GM20431 (cell line): Measurements from ENCODE around the gene LTBP1.
"Not testable (repeated sequence)": the region's sequence is repeated elsewhere in the genome, so short reads cannot be mapped to it uniquely, and the experiment has no call there.

ENCODE experiments used
- in situ Hi-C: fragments of 300-500 bp; cut with MseI, MboI; formaldehyde crosslinking; loops from one replicate; pipeline ENCODE4 v1.15.0; 2020; ENCODE audit warnings: low sequenced_read_pairs; ENCODE audit not compliant: unreplicated experiment

LTBP1 gene

DNA sequence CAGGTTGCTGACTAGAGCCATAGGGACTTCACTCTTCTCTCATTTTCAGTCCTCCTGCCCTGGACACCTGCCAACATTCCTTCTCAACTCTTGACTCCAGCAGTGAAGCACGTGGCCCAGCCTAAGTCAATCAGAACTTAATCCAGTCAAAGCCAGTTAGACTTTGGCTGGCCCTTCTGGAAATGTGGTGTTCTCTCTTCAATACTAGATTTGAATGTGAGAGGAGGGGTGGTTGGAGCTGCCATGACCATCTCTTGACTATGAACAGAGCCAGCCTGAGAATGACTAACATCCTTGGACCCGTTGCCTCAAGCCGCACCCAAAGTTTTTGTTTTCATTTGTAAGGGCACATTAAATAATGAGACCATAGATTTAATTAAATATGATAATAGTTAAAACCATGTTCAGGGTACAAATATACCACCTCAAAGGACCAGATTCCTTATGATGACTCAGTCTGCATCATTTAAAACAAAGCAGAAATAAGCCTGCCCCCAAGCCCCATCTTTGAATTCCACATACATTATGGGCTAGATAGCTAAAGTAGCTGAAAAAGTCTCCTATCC is 480.0 kb downstream of the LTBP1 start:
- in situ Hi-C loops = no loop called here

DNA sequence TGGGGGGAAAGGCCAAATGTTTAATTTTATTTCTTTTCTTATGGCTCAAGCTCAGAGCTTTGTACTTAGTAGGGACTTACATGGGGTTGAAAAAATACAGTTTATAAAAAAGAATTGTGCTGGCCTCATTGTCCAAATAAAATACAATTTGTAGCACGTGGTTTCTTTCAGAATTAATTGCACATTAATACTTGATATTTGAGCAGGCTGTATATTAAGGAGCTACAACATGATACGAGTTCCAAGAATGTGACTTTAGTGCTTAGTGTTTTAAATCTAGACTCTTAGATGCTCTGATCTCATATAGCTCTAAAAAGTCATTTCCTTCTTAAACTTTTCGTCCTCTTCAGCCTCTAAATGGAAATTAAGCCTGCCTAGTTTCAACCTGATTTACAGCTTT is 483.3 kb downstream of the LTBP1 start:
- in situ Hi-C loops = no loop called here

DNA sequence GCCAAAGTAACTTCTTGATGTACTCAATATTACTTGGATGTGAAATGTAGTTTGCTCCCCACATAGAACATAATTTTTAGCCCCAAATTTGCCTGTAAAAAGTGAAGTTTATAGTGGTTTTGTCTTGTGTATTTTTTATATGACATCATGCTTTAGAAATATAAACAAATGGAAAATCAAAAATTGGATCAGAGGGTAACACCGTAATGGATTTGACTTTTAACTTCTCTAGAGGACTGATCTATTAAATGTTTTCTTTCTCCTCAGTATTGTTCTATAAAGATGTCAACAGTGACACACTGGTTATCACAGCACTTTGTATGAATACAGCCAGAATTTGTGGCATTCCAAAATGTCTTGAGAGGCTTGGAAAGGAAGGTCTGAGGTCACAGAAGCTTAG is 484.1 kb downstream of the LTBP1 start:
- in situ Hi-C loops = no loop called here

DNA sequence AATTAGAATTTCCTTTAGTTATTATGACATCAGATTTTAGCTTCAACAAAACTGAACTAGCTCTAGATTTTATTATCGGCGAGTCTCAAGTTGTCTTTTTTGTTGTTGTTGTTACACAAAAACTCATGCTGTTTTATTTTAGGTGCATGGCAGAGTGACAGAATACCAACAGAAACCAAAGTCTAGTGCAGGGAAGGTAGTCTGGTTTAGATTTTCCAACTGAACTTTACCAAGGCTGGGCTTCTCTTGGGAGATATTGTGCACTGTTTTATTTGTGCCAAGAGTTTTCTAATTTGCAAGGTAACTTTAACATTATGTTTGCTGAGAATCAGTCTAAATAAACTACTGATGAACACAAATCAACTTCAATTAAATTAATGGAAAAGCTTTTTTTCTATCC is 486.1 kb downstream of the LTBP1 start:
- in situ Hi-C loops = no loop called here

DNA sequence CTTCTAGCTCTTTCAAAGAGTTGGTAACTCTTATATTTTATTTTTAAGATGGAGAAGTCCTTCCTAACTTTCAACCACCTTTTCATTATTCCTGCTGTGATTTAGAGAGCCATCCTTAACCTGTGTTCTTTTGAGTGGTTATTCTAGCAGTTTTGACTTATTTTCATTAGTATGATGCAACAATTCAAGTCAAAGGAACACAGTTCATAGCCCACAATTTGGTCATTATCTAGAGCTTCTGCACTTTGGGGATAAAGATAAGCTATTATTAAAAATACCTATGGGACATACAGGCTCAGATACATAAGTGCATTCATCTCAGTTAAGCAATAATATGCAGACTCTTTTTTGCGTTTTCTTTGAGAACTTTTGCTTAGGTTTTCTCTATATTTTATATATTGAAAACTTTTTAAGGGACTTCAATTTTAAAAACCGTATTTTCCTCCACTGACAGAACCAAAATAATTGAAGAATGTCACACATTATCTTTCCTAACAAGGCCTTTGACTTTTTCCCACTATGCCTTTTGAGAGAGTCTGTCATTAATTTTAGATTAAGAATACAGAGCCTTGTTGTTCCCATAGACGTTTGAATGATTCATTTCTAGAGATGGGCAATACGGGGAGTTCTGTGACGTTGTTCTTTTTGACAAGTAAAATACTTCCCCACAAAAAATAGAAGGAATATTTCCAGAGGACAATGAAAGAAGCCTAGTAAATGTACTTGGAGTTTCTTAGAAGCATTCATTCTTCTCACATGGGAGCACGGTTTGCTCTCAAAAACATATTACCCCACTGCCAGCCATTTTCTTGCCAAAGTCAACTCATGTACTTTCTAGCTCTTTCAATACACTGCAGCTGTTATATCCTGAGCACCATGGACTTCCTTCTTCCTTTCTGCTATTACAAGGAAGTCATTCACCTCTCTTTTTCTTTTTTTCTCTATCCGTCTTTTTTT is 486.8 kb downstream of the LTBP1 start:
- in situ Hi-C loops = no loop called here

DNA sequence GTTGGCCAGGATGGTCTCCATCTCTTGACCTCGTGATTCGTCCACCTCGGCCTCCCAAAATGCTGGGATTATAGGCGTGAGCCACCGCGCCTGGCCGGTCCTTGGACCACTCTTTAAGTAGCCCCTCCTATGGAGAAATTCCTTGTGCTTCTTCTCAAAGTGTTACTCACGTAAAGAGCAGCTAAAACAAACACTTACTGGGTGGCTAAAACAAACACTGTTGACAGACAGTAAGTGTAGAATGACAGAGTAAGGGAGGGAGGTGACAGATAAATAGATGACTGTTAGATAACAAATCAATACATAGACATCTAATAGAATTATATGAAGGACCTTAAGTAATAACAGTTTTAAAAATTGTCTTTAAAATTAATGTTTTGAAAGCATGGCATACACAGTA is 488.8 kb downstream of the LTBP1 start:
- in situ Hi-C loops = no loop called here

DNA sequence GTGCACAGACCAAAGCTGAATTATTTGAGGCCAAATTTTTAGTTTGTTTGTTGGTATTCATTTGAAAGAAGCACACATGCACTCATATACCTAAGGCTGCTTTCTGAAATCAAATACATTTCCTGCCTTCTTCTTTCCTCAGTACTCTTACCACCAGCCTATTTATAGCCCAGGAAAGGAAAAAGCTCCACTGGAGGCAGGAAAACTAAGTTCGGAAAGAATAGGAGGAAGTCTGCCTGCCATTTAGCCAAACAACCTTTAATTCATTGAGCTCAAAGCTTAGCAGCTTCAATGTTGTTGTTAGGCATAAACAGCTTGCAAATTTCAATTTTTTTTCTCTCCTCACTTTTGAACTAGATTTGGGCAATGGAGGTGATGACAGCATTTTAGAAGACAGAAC is 489.3 kb downstream of the LTBP1 start:
- in situ Hi-C loops = no loop called here

DNA sequence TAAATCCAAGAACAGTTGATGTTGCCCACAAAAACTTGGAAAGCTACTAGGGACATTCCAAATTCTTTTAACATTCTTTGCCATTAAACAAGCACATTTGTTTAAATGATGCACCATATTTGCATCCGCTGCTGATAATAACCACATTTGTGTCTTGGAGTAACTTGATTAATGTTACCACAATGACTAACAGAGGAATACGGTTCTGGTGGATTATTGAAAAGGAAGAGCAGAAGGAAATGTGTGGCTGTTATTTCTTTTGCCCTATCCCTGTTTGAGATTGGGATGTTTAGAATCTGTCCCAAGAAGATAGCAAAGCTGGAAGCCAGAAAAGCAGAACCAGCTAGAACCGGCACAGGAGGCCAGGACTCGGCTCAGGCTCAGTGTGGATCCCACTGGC is 490.5 kb downstream of the LTBP1 start:
- in situ Hi-C loops = no loop called here

DNA sequence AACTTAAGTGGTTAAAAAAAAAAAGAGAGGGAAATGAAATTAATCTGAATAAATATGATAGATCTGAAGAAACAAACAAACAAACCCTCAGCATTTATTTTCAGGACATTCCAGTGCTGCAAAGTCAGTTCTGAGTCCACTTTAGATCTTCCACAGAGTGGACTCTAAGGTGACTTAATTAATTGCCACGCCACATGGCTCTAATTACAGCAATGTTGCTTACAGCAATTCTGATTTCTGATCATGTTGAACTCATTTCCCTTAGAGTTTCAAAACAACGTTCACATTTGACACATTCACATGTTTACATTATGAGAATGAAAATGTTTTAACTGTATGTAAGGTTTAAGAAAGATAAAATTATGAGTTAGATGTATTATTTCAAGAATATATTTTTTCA is 491.1 kb downstream of the LTBP1 start:
- in situ Hi-C loops = no loop called here

DNA sequence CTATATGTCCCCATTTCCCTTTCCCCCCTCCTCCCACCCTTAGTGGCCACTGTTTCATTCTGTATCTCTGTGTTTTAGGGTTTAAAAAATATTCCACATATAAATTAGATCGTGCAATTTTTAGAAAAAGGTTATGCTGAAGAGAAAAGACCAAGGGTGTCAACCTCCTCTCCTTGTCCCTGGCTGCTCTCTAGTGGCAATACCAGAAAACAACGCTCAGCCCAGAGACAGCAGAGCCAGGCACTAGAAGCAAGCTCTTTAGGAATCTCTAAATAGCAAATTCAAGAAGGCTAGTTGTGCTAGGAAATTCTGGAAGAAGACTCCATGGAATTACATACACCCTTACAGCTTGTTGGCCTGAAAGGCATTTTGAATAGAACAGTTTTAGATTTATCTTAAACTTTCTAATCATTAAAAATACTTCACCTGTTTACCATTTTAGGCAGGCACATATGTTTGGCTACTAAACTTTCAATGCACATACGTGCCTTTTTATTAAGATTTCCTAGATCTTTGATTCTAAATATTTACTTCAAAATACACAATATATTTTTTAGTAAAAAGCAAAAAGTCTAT is 494.6 kb downstream of the LTBP1 start:
- in situ Hi-C loops = no loop called here

DNA sequence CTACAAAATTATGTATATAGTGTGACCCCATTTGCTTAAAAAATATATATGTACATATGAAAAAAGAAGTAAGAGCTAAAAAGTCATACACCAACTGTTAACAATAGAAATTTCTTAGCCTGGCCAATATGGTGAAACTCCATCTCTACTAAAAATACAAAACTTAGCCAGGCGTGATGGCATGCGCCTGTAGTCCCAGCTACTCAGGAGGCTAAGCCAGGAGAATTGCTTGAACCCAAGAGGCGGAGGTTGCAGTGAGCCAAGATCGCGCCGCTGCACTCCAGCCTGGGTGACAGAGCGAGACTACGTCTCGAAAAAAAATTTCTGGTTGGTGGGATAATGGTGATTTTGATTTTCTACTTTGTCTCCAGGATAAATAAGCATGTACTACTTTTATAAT is 495.3 kb downstream of the LTBP1 start:
- in situ Hi-C loops = not testable (repeated sequence)

DNA sequence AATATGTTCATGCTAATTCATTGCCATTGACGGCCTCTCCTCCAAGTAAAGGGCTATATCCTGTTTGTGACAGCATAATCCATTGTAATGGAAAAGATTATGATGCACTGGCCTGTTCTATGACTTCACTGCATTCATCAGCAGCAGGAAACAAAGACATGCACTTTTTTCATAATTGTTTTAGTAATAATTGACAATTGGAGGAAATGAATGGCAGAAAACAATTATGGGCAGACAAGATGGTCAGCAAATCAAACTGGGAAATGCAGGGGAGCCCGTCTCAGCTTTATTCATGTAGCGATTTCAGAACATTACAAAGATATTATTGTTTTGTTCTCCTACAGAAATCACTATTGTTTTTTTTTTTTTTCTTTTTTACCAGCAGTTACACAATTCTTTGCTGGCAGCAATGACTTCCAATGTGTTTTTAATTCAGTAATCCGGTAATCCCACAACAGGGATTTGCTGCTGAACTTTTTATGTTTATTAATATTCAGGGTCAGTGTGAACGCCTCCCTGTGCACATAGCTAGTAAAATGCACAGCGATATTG is 495.9 kb downstream of the LTBP1 start:
- in situ Hi-C loops = no loop called here

DNA sequence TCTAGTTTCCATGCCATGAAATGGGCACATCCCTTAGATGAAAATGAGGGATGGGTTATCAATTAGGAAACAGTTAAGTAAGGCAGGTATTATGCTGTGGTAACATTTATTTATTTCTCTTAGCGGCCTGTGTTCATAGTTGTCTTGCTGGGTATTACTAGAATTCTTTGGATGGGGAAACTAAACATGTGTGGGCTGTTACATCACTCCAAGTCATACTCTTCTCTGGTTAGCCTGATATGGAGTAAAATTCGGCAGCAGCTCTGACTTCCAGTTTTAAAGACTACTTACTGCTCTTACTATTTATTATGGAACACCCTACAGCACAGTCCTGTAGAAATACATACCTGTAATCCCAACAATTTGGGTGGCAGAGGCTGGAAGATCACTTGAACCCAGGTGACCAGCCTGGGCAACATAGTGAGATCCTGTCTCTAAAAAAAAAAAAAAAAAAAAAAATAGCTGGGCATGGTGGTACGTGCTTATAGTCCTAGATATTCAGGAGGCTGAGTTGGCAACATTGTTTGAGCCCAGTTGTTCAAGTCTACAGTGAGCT is 496.6 kb downstream of the LTBP1 start:
- in situ Hi-C loops = no loop called here

DNA sequence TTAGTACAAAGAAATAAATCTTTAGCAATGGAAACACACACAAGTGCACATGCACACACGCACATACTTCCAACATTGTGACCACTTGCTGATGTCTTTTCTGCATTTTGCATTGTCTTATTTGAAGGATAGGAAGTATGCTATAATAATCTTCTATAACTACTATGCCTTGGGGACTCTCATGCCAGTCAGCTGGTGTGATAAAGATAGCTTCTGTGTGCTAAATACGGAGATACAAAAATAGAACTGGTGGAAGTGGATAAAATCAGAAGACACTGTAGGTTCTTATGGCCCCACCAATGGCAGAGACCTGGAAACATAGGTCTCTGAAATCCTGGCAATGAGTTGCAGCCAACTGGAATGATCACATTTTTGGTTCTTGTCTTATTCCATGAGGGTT is 498.2 kb downstream of the LTBP1 start:
- in situ Hi-C loops = no loop called here

DNA sequence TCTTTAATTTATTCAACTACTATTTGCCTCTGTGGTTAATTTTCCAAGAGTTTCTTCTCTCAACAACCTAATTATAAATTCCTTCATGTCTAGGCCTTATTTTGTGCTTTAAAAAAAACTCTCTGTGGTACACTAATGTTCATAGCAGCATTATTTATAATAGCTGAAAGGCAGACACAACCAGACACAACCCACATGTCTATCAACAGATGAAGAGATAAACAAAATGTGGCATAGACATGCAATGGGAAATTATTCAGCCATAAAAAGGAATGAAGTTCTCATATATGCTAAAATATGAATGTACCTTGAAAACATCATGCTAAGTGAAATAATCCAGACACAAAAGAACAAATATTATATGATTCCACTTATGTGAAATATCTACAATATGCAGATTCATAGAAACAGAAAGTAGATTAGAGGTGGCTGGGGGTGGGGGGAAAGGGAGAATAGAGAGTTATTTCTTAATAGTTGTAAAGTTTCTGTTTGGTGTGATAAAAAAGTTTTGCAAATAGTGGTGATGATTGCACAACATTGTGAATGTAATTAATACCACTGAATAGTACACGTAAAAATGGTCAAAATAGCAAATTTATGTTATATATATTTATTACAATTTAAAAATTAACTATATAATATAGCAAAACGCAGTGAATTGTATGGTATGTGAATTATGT is 501.6 kb downstream of the LTBP1 start:
- in situ Hi-C loops = no loop called here
